H1 (cell line): ENCODE results near the gene TDRD12. TPM values are rescaled to one million over a fixed set of nuclear protein-coding genes. Genes with fewer than 3 reads are reported as not detected.

Experiments used
- CTCF ChIA-PET: fragments of 300-600 bp; sonication (Branson Sonifier 250); formaldehyde crosslinking; loops from one replicate; lab custom pipeline; 2021; ENCODE audit not compliant: partially characterized antibody; lab: Charles Lee
- POLR2A ChIA-PET: fragments of 300-600 bp; sonication (Branson Sonifier 250); formaldehyde crosslinking; loops from one replicate; lab custom pipeline; 2021; ENCODE audit warnings: inconsistent platforms; ENCODE audit not compliant: partially characterized antibody; lab: Charles Lee
- DNase-seq, 2 experiments: peaks; one replicate each; pipeline versions ENCODE4 v3.0.0 to v3.0.0-alpha.2; 2010 to 2022; ENCODE audit warnings: low spot score in 2 of 2, low read depth in 1 of 2, mixed read lengths in 1 of 2
- FAIRE-seq: peaks from 2 replicates; lab custom pipeline; 2011; peaks lifted over from hg19 to GRCh38; lab: Jason Lieb, UNC
- H2AFZ ChIP-seq: 2 replicates; pipeline ENCODE4 v1.8.1; 2012; ENCODE audit warnings: low read length, inconsistent platforms
- H2AK5ac ChIP-seq: 2 replicates; pipeline ENCODE4 v1.6.1; 2013; ENCODE audit warnings: low read depth, low read length
- H2BK120ac ChIP-seq: replicated peaks from 2 replicates; pipeline ENCODE3; 2013; ENCODE audit warnings: low read depth, low read length, inconsistent platforms
- H2BK12ac ChIP-seq: 2 replicates; pipeline ENCODE4 v1.6.1; 2013; ENCODE audit warnings: low read depth, low read length
- H2BK15ac ChIP-seq: 2 replicates; pipeline ENCODE4 v1.6.1; 2013; ENCODE audit warnings: low read length
- H2BK20ac ChIP-seq: 2 replicates; pipeline ENCODE4 v1.6.1; 2013; ENCODE audit warnings: low read length
- H2BK5ac ChIP-seq: 2 replicates; pipeline ENCODE4 v1.6.1; 2013; ENCODE audit warnings: low read depth, low read length
- H3K14ac ChIP-seq: 2 replicates; pipeline ENCODE4 v1.6.1; 2013; ENCODE audit warnings: inconsistent platforms; ENCODE audit not compliant: insufficient read length
- H3K18ac ChIP-seq: 2 replicates; pipeline ENCODE4 v1.6.1; 2013; ENCODE audit warnings: low read length; ENCODE audit errors: extremely low read depth
- H3K23ac ChIP-seq: 2 replicates; pipeline ENCODE4 v1.6.1; 2013; ENCODE audit warnings: inconsistent platforms; ENCODE audit not compliant: insufficient read length
- H3K23me2 ChIP-seq: 2 replicates; pipeline ENCODE4 v1.6.1; 2013; ENCODE audit warnings: low read depth, low read length
- H3K27ac ChIP-seq: 2 replicates; pipeline ENCODE4 v1.6.1; 2011; ENCODE audit warnings: low read depth, low read length, inconsistent platforms
- H3K27me3 ChIP-seq, 4 experiments: replicated peaks in 1 of 4; 1 replicate in 1 of 4; 2 replicates in 3 of 4; pipeline versions ENCODE4 v1.6.1 to v1.8.1; 2011 to 2013; ENCODE audit warnings: low read length in 3 of 4, mild to moderate bottlenecking in 3 of 4, inconsistent platforms in 2 of 4, mixed read lengths in 2 of 4, moderate library complexity in 1 of 4; ENCODE audit not compliant: control insufficient read depth in 3 of 4, insufficient read depth in 3 of 4; ENCODE audit errors: extremely low read depth in 1 of 4
- H3K36me3 ChIP-seq, 4 experiments: 2 replicates each; pipeline versions ENCODE4 v1.6.1 to v1.8.1; 2011 to 2013; ENCODE audit warnings: mild to moderate bottlenecking in 4 of 4, low read length in 3 of 4, moderate library complexity in 2 of 4, control low read depth in 1 of 4, inconsistent platforms in 1 of 4; ENCODE audit not compliant: insufficient read depth in 4 of 4, control insufficient read depth in 2 of 4
- H3K4ac ChIP-seq: replicated peaks from 2 replicates; pipeline ENCODE3; 2013; ENCODE audit warnings: low read length, low read depth, mixed read lengths, inconsistent platforms; ENCODE audit not compliant: insufficient read length
- H3K4me1 ChIP-seq, 4 experiments: replicated peaks in 1 of 4; 1 replicate in 1 of 4; 2 replicates in 3 of 4; pipeline versions ENCODE4 v1.6.1 to v1.8.1; 2011 to 2013; ENCODE audit warnings: low read length in 3 of 4, inconsistent platforms in 2 of 4, mixed read lengths in 1 of 4; ENCODE audit not compliant: insufficient read depth in 4 of 4, control insufficient read depth in 3 of 4
- H3K4me2 ChIP-seq, 2 experiments: 2 replicates each; pipeline versions ENCODE4 v1.6.1 to v1.8.1; 2011 to 2013; ENCODE audit warnings: low read depth in 2 of 2, low read length in 2 of 2, control low read depth in 1 of 2, inconsistent platforms in 1 of 2, mild to moderate bottlenecking in 1 of 2; ENCODE audit not compliant: insufficient read depth in 1 of 2
- H3K4me3 ChIP-seq, 4 experiments: fragments of 200-600, 300-600 bp in 1 of 4; sonication (generic), shearing (Covaris generic), sonication (Bioruptor Twin) in 1 of 4; 2 replicates each; pipeline versions ENCODE4 v1.5.1 to v1.8.1; 2011 to 2016; ENCODE audit warnings: low read length in 4 of 4, low read depth in 3 of 4, control low read depth in 2 of 4, inconsistent platforms in 2 of 4, mild to moderate bottlenecking in 2 of 4, mixed read lengths in 1 of 4, moderate library complexity in 1 of 4; ENCODE audit not compliant: insufficient read depth in 2 of 4; ENCODE audit errors: extremely low read depth in 1 of 4
- H3K56ac ChIP-seq: replicated peaks from 2 replicates; pipeline ENCODE3; 2013; ENCODE audit warnings: low read depth, mild to moderate bottlenecking, mixed read lengths, low read length, inconsistent platforms; ENCODE audit not compliant: insufficient read length
- H3K79me1 ChIP-seq: 2 replicates; pipeline ENCODE4 v1.6.1; 2013; ENCODE audit warnings: low read depth, low read length, control low read depth
- H3K79me2 ChIP-seq, 2 experiments: 2 replicates each; pipeline versions ENCODE4 v1.6.1 to v1.8.1; 2012 to 2013; ENCODE audit warnings: low read length in 2 of 2, mild to moderate bottlenecking in 2 of 2, inconsistent platforms in 1 of 2; ENCODE audit not compliant: insufficient read depth in 2 of 2, control insufficient read depth in 1 of 2
- H3K9ac ChIP-seq, 4 experiments: replicated peaks in 1 of 4; 1 replicate in 1 of 4; 2 replicates in 3 of 4; pipeline versions ENCODE4 v1.6.1 to v1.8.1; 2011 to 2013; ENCODE audit warnings: low read depth in 3 of 4, low read length in 3 of 4, control low read depth in 2 of 4, mild to moderate bottlenecking in 2 of 4, moderate library complexity in 2 of 4, inconsistent platforms in 1 of 4; ENCODE audit errors: extremely low read depth in 1 of 4
- H3K9me3 ChIP-seq, 2 experiments: 2 replicates each; pipeline versions ENCODE4 v1.6.1 to v1.8.1; 2012 to 2013; ENCODE audit warnings: mild to moderate bottlenecking in 2 of 2, moderate library complexity in 2 of 2, control low read depth in 1 of 2, inconsistent platforms in 1 of 2, low read depth in 1 of 2, low read length in 1 of 2, mixed read lengths in 1 of 2; ENCODE audit not compliant: insufficient read depth in 2 of 2
- H4K20me1 ChIP-seq, 2 experiments: replicated peaks in 1 of 2; 2 replicates each; pipeline versions ENCODE3 to v1.8.1; 2011 to 2013; ENCODE audit warnings: inconsistent platforms in 2 of 2, low read length in 2 of 2, mild to moderate bottlenecking in 1 of 2; ENCODE audit not compliant: insufficient read depth in 2 of 2, control insufficient read depth in 1 of 2
- H4K5ac ChIP-seq: 2 replicates; pipeline ENCODE4 v1.6.1; 2013; ENCODE audit warnings: low read length, low read depth, mixed read lengths, inconsistent platforms; ENCODE audit not compliant: insufficient read length
- H4K8ac ChIP-seq: 2 replicates; pipeline ENCODE4 v1.8.0; 2013; ENCODE audit warnings: mild to moderate bottlenecking, moderate library complexity, low read length, inconsistent platforms; ENCODE audit not compliant: insufficient read depth; ENCODE audit errors: extremely low read depth
- H4K91ac ChIP-seq: replicated peaks from 2 replicates; pipeline ENCODE3; 2013; ENCODE audit warnings: low read length, mixed read lengths, inconsistent platforms; ENCODE audit not compliant: insufficient read length
- BCL11A ChIP-seq, 2 experiments: IDR thresholded peaks; one replicate each; pipeline ENCODE4 v1.6.1; 2011; ENCODE audit warnings: low read depth in 2 of 2, low read length in 2 of 2, mild to moderate bottlenecking in 2 of 2
- BRCA1 ChIP-seq: IDR thresholded peaks from 2 replicates; pipeline ENCODE4 v1.6.1; 2012; ENCODE audit warnings: low read depth, low read length, improper control_type of control experiment
- EZH2 ChIP-seq: fragments of 200-600 bp; sonication (generic); IDR thresholded peaks from 2 replicates; pipeline ENCODE4 v1.7.1; 2012; ENCODE audit warnings: low read depth, mild to moderate bottlenecking, moderate library complexity, low read length, inconsistent platforms; ENCODE audit not compliant: severe bottlenecking
- FOSL1 ChIP-seq: IDR thresholded peaks from 2 replicates; pipeline ENCODE4 v1.6.1; 2011; ENCODE audit warnings: mild to moderate bottlenecking, low read depth, low read length, moderate library complexity; ENCODE audit not compliant: insufficient read depth
- JUND ChIP-seq: IDR thresholded peaks from 2 replicates; pipeline ENCODE4 v1.6.1; 2011; ENCODE audit warnings: mild to moderate bottlenecking, improper control_type of control experiment, low read length
- KDM1A ChIP-seq: fragments of 200-600, 300-600 bp; sonication (generic); IDR thresholded peaks from 2 replicates; pipeline ENCODE4 v1.7.1; 2016; ENCODE audit warnings: mild to moderate bottlenecking, low read length, borderline replicate concordance
- MAFK ChIP-seq: IDR thresholded peaks from 2 replicates; pipeline ENCODE4 v1.6.1; 2012; ENCODE audit warnings: low read depth, mild to moderate bottlenecking, improper control_type of control experiment, low read length
- MAX ChIP-seq: IDR thresholded peaks from 2 replicates; pipeline ENCODE4 v1.6.1; 2012; ENCODE audit warnings: inconsistent platforms
- NRF1 ChIP-seq: IDR thresholded peaks from 2 replicates; pipeline ENCODE4 v1.6.1; 2011; ENCODE audit warnings: mild to moderate bottlenecking, low read depth, low read length, improper control_type of control experiment
- POU5F1 ChIP-seq: IDR thresholded peaks from 2 replicates; pipeline ENCODE4 v1.6.1; 2011; ENCODE audit warnings: low read depth, mild to moderate bottlenecking, low read length, moderate library complexity
- SAP30 ChIP-seq: fragments of 300-600 bp; sonication (generic); IDR thresholded peaks from 2 replicates; pipeline ENCODE4 v1.7.1; 2012; ENCODE audit warnings: low read length, moderate library complexity, mild to moderate bottlenecking, inconsistent platforms; ENCODE audit not compliant: insufficient read depth, insufficient replicate concordance
- SIN3A ChIP-seq, 2 experiments: IDR thresholded peaks in 1 of 2; conservative IDR thresholded peaks in 1 of 2; 2 replicates each; pipeline ENCODE4 v1.6.1; 2011 to 2012; ENCODE audit warnings: low read length in 2 of 2, improper control_type of control experiment in 1 of 2, low read depth in 1 of 2, mild to moderate bottlenecking in 1 of 2
- SIRT6 ChIP-seq: IDR thresholded peaks from one replicate; pipeline ENCODE4 v1.7.1; 2012; ENCODE audit warnings: low read length, inconsistent platforms
- SIX5 ChIP-seq: IDR thresholded peaks from 2 replicates; pipeline ENCODE4 v1.6.1; 2011; ENCODE audit warnings: mild to moderate bottlenecking, low read depth, low read length
- TAF7 ChIP-seq: optimal IDR thresholded peaks from 2 replicates; pipeline ENCODE3; 2011; ENCODE audit warnings: low read depth, mild to moderate bottlenecking, inconsistent platforms, low read length, moderate library complexity, borderline replicate concordance
- WGBS, 2 experiments: shearing (Covaris generic) in 1 of 2; methylation state at CpG; one replicate each; pipeline versions ENCODE4 v1.1.6 to v1.1.7; 2013 to 2015; ENCODE audit warnings: low lambda C conversion rate in 2 of 2, mixed read lengths in 2 of 2, inconsistent platforms in 1 of 2, low coverage in 1 of 2, missing lambda C conversion rate in 1 of 2; ENCODE audit not compliant: insufficient replicate concordance in 2 of 2, insufficient coverage in 1 of 2, insufficient read length in 1 of 2; ENCODE audit errors: extremely low coverage in 1 of 2, missing lambda C conversion rate in 1 of 2; 5-methylcytosine and 5-hydroxymethylcytosine counted together
- polyA plus RNA-seq, 7 experiments: library from polyadenylated mRNA; depleted of rRNA in 3 of 7; stranded (reverse) in 5 of 7; unstranded in 2 of 7; fragments of >200 nt in 5 of 7; fragments of 200-250 nt in 2 of 7; gene quantifications; 1 replicate in 5 of 7; 2 replicates in 1 of 7; 4 replicates in 1 of 7; pipeline versions ENCODE4 v1.2.1 to v1.2.3, GENCODE V29; 2011 to 2013; ENCODE audit warnings: missing spikeins in 2 of 7, mixed read lengths in 2 of 7
- total RNA-seq: library from RNA; stranded (reverse); fragmentation: NEBNext Ultra II Directional; extraction: Animal tissue kit (Norgen Biotek cat#: 25700); gene quantifications from 2 replicates; pipeline ENCODE4 v1.2.1, GENCODE V29; 2021

Gene TDRD12
- total and polyA plus RNA-seq, 2 of the 8 experiments (the other 6 are each of a cell fraction or from before 2014, with no cell fraction given) = 0.39 to 0.88 TPM

GRCh38 chr19:32862741-32863140, 143.2 kb downstream of the TDRD12 start:
- H3K23me2 ChIP-seq = no peaks in the 10 kb centered on the region
- no peak overlapping the region for H3K4ac ChIP-seq
- no peaks in the 10 kb centered on the region for H3K79me2 ChIP-seq
- FAIRE-seq (no peak), DNase-seq (no peak)
- H2BK15ac ChIP-seq = no peak overlapping the region
- 95% methylated on average over 14 of the region's 14 CpGs; no CpG with 5 or more reads in 1 of the 2 experiments for WGBS, 2 experiments
- H4K8ac ChIP-seq = no peak overlapping the region
- no peak overlapping the region for H2BK20ac ChIP-seq
- no peak overlapping the region for H4K5ac ChIP-seq
- no peak overlapping the region for H4K91ac ChIP-seq
- POLR2A ChIA-PET = no interaction called here
- H3K27me3 ChIP-seq = no peaks in the 10 kb centered on the region
- no peak overlapping the region for H2BK120ac ChIP-seq
- H2AFZ ChIP-seq = no peak overlapping the region
- H3K4me3 ChIP-seq = no peak overlapping the region
- H3K27ac ChIP-seq = no peak overlapping the region
- CTCF ChIA-PET = interaction anchor here (1.0 to 1.2 kb wide), 2 partner anchors 9 to 14 kb away, joined by 3 read pairs; no protein-coding TSS in a partner anchor
- no peaks in the 10 kb centered on the region for H4K20me1 ChIP-seq
- H3K9ac ChIP-seq = no peak overlapping the region
- H3K14ac ChIP-seq = no peak overlapping the region
- no peak overlapping the region for H2BK12ac ChIP-seq
- H3K23ac ChIP-seq = no peak overlapping the region
- no peak overlapping the region for H3K56ac ChIP-seq
- H3K18ac ChIP-seq = no peak overlapping the region
- no peak overlapping the region for H2AK5ac ChIP-seq
- H2BK5ac ChIP-seq = no peak overlapping the region
- H3K9me3 ChIP-seq = no peaks in the 10 kb centered on the region
- H3K4me2 ChIP-seq = no peak overlapping the region
- H3K4me1 ChIP-seq = no peaks in the 10 kb centered on the region; a peak in 1 of 7 replicates
- no peaks in the 10 kb centered on the region for H3K36me3 ChIP-seq
- no peaks in the 10 kb centered on the region for H3K79me1 ChIP-seq
- TF ChIP-seq BRCA1 (no peak), TAF7 (no peak), SIX5 (no peak), EZH2 (no peak), KDM1A (no peak), FOSL1 (no peak), MAFK (no peak), MAX (no peak), POU5F1 (no peak), SIN3A (conservative IDR thresholded peaks at IDR 0.05 in 1 of 2, IDR thresholded peaks at IDR 0.05 in 1 of 2; ENCODE audit: low read depth in 1 of 2, low read length in 2 of 2) (no peak), SAP30 (no peak), BCL11A (IDR thresholded peaks at IDR 0.05; ENCODE audit: low read depth in 2 of 2, low read length in 2 of 2) (no peak), NRF1 (no peak), JUND (no peak), SIRT6 (no peak)
